Measurements from ENCODE around the gene GSTO1.

Gene GSTO1

DNA sequence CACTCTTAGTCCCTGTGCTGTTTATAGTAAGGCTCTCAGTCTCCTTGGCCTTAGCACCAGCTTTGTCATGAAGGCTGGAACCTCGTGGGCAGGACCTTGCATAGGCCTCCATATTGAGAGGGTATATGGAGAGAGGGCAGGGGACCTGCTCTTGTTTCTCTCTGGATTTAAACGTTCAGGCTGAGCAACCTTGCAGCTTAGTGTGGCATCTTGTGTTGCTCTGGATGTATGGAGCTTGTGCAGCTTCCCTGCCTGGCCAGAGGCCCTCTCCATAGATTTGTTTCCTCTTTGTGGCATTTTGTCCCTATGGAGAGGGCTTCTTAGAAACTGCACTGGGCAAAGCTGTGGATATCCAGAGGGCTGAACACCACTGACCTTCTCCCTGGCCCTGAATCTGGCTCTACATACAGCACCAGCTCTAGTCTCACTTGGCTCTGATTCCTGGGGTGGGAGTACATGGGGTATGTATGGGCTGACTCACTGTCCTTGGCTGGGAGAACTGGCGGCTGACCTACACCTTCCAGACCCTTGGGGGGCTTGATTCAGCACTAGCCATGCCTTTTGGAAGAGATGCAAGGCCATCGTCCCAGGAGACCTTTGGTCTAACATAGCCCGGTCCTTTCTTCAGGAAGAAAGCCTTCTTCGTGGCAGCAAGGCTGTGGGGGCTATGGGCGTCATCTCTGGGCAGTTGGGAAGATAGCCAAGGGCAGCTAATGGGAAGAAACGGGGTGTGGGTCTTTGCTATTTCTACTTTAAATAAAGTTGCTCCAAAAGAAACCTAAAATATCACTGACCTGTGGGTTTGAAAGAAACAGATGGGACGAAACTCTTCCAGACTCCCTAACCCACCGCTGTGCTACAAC is 53.1 kb downstream of the GSTO1 start:
- DNase-seq, result no peak

- no peak for DNase-seq
These were observed 53.8 kb downstream of the GSTO1 start for GRCh38 chr10:104308439-104308903.

- no peak for DNase-seq
These were observed 55.6 kb downstream of the GSTO1 start for GRCh38 chr10:104309980-104310978.

- DNase-seq, result no peak
These were observed 56.6 kb downstream of the GSTO1 start for GRCh38 chr10:104311184-104311720.

GRCh38 chr10:104314591-104315485 is 60.1 kb downstream of the GSTO1 start:
- DNase-seq, result no peak

GRCh38 chr10:104315486-104315921 is 60.8 kb downstream of the GSTO1 start:
- DNase-seq, result no peak

DNA sequence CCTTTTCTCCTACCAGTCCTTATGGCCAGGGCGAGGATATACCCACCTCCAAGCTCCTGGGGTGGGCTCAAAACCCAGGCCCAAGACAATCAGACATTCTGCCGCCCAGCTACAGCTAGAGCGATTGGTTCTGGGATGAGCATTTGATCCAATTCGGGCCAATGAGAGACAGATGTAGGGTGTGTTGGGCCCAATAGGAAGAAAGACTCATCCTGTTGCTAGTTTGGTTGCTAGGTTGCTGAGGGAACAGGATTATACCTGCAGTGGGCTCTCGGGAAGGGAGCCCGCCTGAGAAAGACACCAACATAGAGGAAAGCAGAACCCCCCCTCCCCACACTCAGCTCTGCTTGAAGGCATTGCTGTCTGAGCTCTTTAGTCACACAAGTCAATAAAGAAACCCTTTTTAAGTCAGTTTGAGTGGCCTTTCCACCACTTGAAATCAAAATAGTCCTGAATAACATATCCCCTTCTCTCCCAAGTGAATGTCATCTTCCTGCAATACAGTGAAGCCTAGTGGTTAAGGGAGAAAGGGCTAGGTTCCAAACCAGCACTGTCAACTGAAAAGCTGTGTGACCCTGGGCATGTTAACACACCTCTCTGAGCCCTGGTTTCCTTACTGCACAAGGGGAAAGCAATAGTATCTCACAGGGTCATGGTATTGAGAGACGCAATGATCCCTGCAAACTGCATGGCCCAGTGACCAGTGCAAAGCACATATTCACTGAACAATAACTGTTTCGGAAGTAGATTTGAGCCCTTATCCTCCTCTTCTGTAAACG is 61.8 kb downstream of the GSTO1 start:
- DNase-seq, result no peak

Data from NCI-H1092 treated with DMSO at 0.1 percent for 48 hours (cell line).